ENCODE results near the gene R3HDM1. TPM values are rescaled to one million over a fixed set of nuclear protein-coding genes. Genes with fewer than 3 reads are reported as not detected.
"Not testable (repeated sequence)": the region's sequence is repeated elsewhere in the genome, so short reads cannot be mapped to it uniquely, and the experiment has no call there.

Gene R3HDM1
- total RNA-seq, 3 donors from 2014 or later = 22.3 to 26.1 (median 25.2) TPM

DNA sequence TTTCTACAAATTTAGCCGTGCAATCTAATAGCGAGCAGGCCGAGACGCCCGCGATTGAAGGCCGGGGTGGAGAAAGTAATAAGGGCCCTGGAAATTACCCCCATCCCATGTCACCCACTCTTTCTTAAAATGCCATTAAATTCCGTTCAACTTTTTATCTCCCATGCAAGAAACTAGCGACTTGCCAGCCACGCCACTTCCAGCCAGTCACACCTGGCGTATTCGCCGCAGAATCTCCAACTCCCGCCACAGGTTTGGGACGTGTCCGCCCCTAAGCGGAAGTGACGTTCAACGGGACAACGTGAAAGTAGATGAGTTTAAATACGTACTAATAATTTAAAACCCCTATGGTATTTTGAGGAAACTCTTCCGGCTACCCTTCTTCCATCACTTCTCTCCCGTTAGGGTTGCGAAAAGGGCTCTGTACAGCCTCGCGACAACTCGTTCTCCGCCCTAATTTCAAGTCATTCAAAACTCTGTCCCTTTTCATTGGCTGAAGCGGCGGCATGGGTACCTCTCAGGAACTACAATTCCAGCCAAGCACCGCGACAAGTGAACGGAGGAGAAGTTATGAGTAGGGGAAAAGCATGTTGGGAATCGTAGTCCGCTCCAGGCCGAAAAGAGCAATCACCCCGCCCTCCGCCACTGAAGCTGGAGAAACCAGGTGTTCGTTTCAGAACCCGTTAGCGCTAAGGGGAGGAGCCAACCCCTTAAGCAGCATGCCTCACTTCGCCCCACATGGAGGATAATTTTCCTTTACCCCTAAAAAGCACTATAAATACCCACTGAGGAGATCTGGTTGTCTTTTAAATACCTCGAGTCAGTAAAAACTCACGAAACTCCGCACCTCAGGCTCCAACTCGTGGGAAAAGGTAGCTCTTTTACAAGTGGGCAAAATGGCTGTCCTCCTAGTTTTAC lies 712 bp upstream of the R3HDM1 start, which contains the start of gene ZRANB3:
ZRANB3 (minus strand) TSS at position 906 of the 918 bp plus-strand sequence.
- H3K36me3 ChIP-seq (ENCODE audit: low read depth) = no peaks in the 10 kb centered on the region
- DNase-seq (peak; percentile 92 to 97 (median 95)), ATAC-seq (peak; percentile 87)
- TF ChIP-seq, protein P1, sequence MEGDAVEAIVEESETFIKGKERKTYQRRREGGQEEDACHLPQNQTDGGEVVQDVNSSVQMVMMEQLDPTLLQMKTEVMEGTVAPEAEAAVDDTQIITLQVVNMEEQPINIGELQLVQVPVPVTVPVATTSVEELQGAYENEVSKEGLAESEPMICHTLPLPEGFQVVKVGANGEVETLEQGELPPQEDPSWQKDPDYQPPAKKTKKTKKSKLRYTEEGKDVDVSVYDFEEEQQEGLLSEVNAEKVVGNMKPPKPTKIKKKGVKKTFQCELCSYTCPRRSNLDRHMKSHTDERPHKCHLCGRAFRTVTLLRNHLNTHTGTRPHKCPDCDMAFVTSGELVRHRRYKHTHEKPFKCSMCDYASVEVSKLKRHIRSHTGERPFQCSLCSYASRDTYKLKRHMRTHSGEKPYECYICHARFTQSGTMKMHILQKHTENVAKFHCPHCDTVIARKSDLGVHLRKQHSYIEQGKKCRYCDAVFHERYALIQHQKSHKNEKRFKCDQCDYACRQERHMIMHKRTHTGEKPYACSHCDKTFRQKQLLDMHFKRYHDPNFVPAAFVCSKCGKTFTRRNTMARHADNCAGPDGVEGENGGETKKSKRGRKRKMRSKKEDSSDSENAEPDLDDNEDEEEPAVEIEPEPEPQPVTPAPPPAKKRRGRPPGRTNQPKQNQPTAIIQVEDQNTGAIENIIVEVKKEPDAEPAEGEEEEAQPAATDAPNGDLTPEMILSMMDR (IDR thresholded peaks at IDR 0.05) = no peak
- H3K4me1 ChIP-seq (ENCODE audit: low read depth) = peaks cover 12% of the 10 kb centered on the region
- H3K4me3 ChIP-seq = peak within 1 kb of the TSS; percentile 79
- no peaks in the 10 kb centered on the region for H3K9me3 ChIP-seq
- intact Hi-C loops (cut with DNase I, micrococcal nuclease) = no loop called here

DNA sequence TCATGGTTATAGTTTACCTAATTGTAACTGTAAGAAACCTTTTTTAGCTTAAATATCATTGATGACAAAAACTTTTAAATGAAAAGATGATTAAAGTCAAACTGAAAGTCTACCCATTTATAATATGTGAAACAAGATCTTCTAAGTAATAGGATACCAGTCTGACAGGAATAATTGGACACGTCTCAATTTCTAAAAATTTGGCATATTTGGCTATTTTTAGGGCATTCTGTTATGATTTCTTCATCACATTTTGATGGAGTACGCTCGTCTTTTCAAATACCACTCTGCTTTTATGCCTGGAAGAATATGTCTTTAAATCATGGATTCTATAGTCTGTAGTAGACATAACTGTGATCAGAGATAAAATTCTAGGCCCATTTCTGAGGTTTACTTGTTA lies 1.3 kb downstream of the R3HDM1 start:
- TF ChIP-seq, protein P1 (IDR thresholded peaks at IDR 0.05) = no peak
- H3K4me3 ChIP-seq = no peak overlapping the region
- intact Hi-C loops (cut with DNase I, micrococcal nuclease) = no loop called here

DNA sequence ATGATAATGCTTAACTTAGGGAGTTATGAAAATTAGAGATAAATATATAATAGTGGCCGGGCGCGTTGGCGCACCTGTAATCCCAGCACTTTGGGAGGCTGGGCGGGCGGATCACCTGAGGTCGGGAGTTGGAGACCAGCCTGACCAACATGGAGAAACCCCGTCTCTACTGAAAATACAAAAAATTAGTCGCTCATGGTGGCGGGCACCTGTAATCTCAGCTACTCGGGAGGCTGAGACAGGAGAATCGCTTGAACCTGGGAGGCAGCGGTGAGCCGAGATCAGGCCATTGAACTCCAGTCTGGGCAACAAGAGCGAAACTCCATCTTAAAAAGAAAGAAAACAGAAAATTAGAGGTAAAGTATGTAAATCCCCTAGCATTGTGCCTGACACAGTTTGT lies 2.3 kb downstream of the R3HDM1 start:
- peaks cover 12% of the 10 kb centered on the region for H3K4me1 ChIP-seq (ENCODE audit: low read depth)
- H3K36me3 ChIP-seq (ENCODE audit: low read depth); intact Hi-C loops (cut with DNase I, micrococcal nuclease); ATAC-seq; H3K9me3 ChIP-seq; H3K4me3 ChIP-seq; DNase-seq: not testable (repeated sequence)

More for the DNA sequence above, 1.3 kb downstream of the R3HDM1 start:
- Histone ChIP-seq H3K4me1 (ENCODE audit: low read depth) (peaks cover 12% of the 10 kb centered on the region), H3K36me3 (ENCODE audit: low read depth) (no peaks in the 10 kb centered on the region), H3K9me3 (no peaks in the 10 kb centered on the region)
- ATAC-seq (no peak), DNase-seq (no peak)

DNA sequence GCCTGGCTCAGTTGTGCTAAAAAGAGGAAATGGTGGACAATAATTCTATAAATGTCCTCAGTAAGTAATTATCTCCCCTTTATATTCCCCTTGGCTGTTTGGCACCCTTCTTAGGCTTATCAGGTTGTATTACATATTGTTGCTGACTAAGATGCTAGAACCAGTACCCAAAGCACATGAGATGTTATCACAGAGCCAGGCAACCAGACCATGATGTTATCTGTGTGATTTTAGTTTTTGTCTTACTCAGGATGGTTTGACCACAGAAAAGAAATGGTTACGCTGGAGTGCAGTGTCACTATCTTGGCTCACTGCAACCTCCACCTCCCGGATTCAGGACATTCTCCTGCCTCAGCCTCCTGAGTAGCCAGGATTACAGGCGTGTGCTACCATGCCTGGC lies 15.2 kb downstream of the R3HDM1 start:
- ATAC-seq = no peak
- H3K4me1 ChIP-seq (ENCODE audit: low read depth) = no peaks in the 10 kb centered on the region
- H3K36me3 ChIP-seq (ENCODE audit: low read depth) = no peaks in the 10 kb centered on the region
- TF ChIP-seq, protein P1 (IDR thresholded peaks at IDR 0.05) = no peak
- H3K9me3 ChIP-seq = no peaks in the 10 kb centered on the region
- no peak overlapping the region for H3K4me3 ChIP-seq
- intact Hi-C loops (cut with DNase I, micrococcal nuclease) = no loop called here
- DNase-seq = no peak

DNA sequence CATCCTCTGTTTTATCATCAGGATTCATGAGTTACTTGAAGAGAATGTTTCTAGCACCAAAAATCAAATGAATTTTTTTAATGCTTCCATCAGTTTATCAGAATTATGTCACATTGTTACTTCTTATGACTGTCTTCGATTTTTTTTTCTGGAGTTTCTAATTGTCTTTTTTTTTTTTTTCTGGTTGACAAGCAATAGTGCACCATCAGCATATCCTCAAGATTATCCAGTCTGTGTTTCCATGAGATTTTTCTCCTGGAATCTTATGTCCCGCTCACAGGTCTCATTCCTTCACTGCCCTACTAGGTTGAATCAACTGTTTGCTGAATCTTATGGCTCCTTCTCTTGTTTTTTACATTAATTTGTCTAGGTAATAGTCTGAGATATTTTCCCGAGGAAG lies 16.0 kb downstream of the R3HDM1 start:
- H3K4me1 ChIP-seq (ENCODE audit: low read depth) = no peaks in the 10 kb centered on the region
- ATAC-seq = no peak
- no peaks in the 10 kb centered on the region for H3K9me3 ChIP-seq
- TF ChIP-seq, protein P1 (IDR thresholded peaks at IDR 0.05) = no peak
- H3K4me3 ChIP-seq = no peak overlapping the region
- intact Hi-C loops (cut with DNase I, micrococcal nuclease) = no loop called here
- no peak for DNase-seq
- no peaks in the 10 kb centered on the region for H3K36me3 ChIP-seq (ENCODE audit: low read depth)

DNA sequence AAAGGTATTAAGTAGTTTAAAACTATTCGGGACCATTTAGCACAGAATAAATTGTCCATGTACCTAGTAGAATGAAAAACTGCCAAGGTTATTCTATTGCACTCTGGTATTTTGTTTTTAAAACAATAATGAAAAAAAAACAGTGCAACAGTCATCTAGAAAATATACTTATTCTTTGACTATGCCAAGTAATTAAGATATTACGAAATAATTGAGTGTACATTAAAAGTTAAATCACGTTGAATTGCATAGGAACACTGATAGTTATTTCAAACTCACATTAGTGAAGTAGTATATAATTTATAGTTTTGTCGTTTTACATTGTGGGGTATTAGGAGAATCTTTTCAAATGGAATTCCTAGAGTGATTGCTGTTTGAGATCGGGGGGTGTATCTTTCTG lies 20.1 kb downstream of the R3HDM1 start:
- no peak overlapping the region for H3K4me3 ChIP-seq
- DNase-seq (no peak), ATAC-seq (no peak)
- TF ChIP-seq, protein P1 (IDR thresholded peaks at IDR 0.05) = no peak
- H3K4me1 ChIP-seq (ENCODE audit: low read depth) = no peaks in the 10 kb centered on the region
- no peaks in the 10 kb centered on the region for H3K9me3 ChIP-seq
- intact Hi-C loops (cut with DNase I, micrococcal nuclease) = no loop called here
- H3K36me3 ChIP-seq (ENCODE audit: low read depth) = no peaks in the 10 kb centered on the region

Measured in mucosa of descending colon (tissue), 3 donors.